GM21619 (cell line): ENCODE measurements around the gene TMCO5A.
"Not testable (repeated sequence)": the region's sequence is repeated elsewhere in the genome, so short reads cannot be mapped to it uniquely, and the experiment has no call there.

Experiments
- ATAC-seq: cut with Tn5 transposase; IDR thresholded peaks from one replicate; pipeline ENCODE4 v1.9.1; 2021; ENCODE audit not compliant: unreplicated experiment

Gene TMCO5A

GRCh38 chr15:37934340-37934739, at the start of gene TMCO5A:
Gene TMCO5A (plus strand): TSS chr15:37934640. CDS start chr15:37936324, 1,684 bp downstream.
- no peak for ATAC-seq

GRCh38 chr15:37885651-37886050, 48.8 kb upstream of the TMCO5A start:
- ATAC-seq, result no peak

GRCh38 chr15:37888356-37888755, 46.1 kb upstream of the TMCO5A start:
- ATAC-seq, result no peak

- ATAC-seq, result no peak
Observed at GRCh38 chr15:37891766-37892368, 42.6 kb upstream of the TMCO5A start.

GRCh38 chr15:37893309-37893708, 41.1 kb upstream of the TMCO5A start:
- no peak for ATAC-seq

- no peak for ATAC-seq
Observed at GRCh38 chr15:37898362-37898761, 36.1 kb upstream of the TMCO5A start.

- no peak for ATAC-seq
Observed at GRCh38 chr15:37900326-37901221, 33.9 kb upstream of the TMCO5A start.

GRCh38 chr15:37902126-37902525, 32.3 kb upstream of the TMCO5A start:
- no peak for ATAC-seq

GRCh38 chr15:37903919-37904625, 30.4 kb upstream of the TMCO5A start:
- no peak for ATAC-seq

GRCh38 chr15:37907136-37907535, 27.3 kb upstream of the TMCO5A start:
- ATAC-seq, result no peak

- ATAC-seq, result no peak
Observed at GRCh38 chr15:37921527-37922385, 12.7 kb upstream of the TMCO5A start.

GRCh38 chr15:37926136-37926535, 8.3 kb upstream of the TMCO5A start:
- no peak for ATAC-seq

- ATAC-seq, result no peak
Observed at GRCh38 chr15:37929238-37929637, 5.2 kb upstream of the TMCO5A start.

- ATAC-seq, result no peak
Observed at GRCh38 chr15:37931321-37931720, 3.1 kb upstream of the TMCO5A start.

GRCh38 chr15:37931868-37932267, 2.6 kb upstream of the TMCO5A start:
- no peak for ATAC-seq

- no peak for ATAC-seq
Observed at GRCh38 chr15:37932549-37932948, 1.9 kb upstream of the TMCO5A start.

GRCh38 chr15:37933666-37934065, 774 bp upstream of the TMCO5A start:
- no peak for ATAC-seq

GRCh38 chr15:37940876-37941275, 6.4 kb downstream of the TMCO5A start:
- ATAC-seq, result no peak

- no peak for ATAC-seq
Observed at GRCh38 chr15:37941779-37942178, 7.3 kb downstream of the TMCO5A start.

GRCh38 chr15:37951999-37952398, 17.6 kb downstream of the TMCO5A start:
- ATAC-seq, result no peak

GRCh38 chr15:37960742-37961141, 26.3 kb downstream of the TMCO5A start:
- not testable (repeated sequence) for ATAC-seq
